Stimulated activated CD4-positive, alpha-beta T cell treated with anti-CD3 and anti-CD28 coated beads, Interleukin-4, amount 100 ng/mL, for 48 hours (primary cell): Measurements from ENCODE around the gene TPR.

Experiments
- DNase-seq, 2 donors: peaks; one replicate each; pipeline ENCODE4 v3.0.0-alpha.2; 2020; ENCODE audit warnings: low read depth in 2 of 2

Gene TPR

GRCh38 chr1:186289943-186290545 lies 85.0 kb downstream of the TPR start:
- no peak for DNase-seq

GRCh38 chr1:186286615-186287315 lies 88.3 kb downstream of the TPR start:
- no peak for DNase-seq

GRCh38 chr1:186283374-186283773 lies 91.7 kb downstream of the TPR start:
- DNase-seq: no peak

- no peak for DNase-seq
Measured at GRCh38 chr1:186282466-186282865, 92.6 kb downstream of the TPR start.

- no peak for DNase-seq
Measured at GRCh38 chr1:186275822-186276221, 99.2 kb downstream of the TPR start.

GRCh38 chr1:186272486-186272885 lies 102.6 kb downstream of the TPR start:
- DNase-seq: no peak

GRCh38 chr1:186271032-186271431 lies 104.0 kb downstream of the TPR start:
- DNase-seq: no peak
